Measurements from ENCODE around the gene RTN4IP1.

DNA sequence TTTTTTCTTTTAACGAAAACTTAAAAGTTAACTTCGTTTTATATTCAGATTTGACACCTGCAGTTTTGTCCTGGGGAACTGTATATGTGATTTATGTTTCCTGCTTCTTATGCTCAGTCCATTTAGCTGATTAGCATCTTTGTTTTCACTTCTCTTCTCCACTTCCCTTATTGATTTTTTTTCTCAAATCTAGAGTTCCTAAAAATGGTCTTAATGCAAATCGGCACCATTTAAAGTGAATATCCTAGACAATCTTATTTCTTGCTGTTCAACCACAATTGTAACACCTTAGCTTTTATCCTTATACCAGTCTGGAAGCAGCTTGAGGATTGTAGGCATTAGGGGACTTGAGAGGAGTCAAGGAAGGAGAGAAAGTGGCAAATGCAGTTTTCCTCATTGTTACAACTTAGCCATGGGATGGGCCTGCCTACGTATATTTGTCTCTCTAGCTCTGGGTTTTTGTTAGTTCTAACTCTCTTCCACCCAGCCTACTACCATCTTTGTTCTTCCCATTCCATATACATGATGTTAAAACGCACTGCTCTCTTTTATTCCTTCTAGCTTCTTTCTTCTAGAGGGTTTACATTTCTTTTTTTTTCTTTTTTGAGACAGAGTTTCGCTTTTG lies 8.5 kb upstream of the RTN4IP1 start:
- TF ChIP-seq POLR2AphosphoS5 (IDR thresholded peaks at IDR 0.05) (no peak), TAF1 (IDR thresholded peaks at IDR 0.05; ENCODE audit: low read depth) (no peak), EZH2 (IDR thresholded peaks at IDR 0.05; ENCODE audit: borderline replicate concordance, insufficient read depth, low read length, poor library complexity, severe bottlenecking) (no peak), EP300 (conservative IDR thresholded peaks at IDR 0.05; ENCODE audit: poor library complexity, severe bottlenecking) (no peak), SMC3 (conservative IDR thresholded peaks at IDR 0.05; ENCODE audit: poor library complexity) (no peak)
- TF ChIP-seq, protein P1, sequence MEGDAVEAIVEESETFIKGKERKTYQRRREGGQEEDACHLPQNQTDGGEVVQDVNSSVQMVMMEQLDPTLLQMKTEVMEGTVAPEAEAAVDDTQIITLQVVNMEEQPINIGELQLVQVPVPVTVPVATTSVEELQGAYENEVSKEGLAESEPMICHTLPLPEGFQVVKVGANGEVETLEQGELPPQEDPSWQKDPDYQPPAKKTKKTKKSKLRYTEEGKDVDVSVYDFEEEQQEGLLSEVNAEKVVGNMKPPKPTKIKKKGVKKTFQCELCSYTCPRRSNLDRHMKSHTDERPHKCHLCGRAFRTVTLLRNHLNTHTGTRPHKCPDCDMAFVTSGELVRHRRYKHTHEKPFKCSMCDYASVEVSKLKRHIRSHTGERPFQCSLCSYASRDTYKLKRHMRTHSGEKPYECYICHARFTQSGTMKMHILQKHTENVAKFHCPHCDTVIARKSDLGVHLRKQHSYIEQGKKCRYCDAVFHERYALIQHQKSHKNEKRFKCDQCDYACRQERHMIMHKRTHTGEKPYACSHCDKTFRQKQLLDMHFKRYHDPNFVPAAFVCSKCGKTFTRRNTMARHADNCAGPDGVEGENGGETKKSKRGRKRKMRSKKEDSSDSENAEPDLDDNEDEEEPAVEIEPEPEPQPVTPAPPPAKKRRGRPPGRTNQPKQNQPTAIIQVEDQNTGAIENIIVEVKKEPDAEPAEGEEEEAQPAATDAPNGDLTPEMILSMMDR (IDR thresholded peaks at IDR 0.05; ENCODE audit: poor library complexity, severe bottlenecking), result no peak
